GM23338 (cell line): ENCODE results near the gene ZFYVE27. TPM values are rescaled to one million over a fixed set of nuclear protein-coding genes. Genes with fewer than 3 reads are reported as not detected.

Experiments used
- ETS1 ChIP-seq: IDR thresholded peaks from 2 replicates; pipeline ENCODE4 v1.6.1; 2016; ENCODE audit warnings: antibody characterized with exemption
- NANOG ChIP-seq: IDR thresholded peaks from 2 replicates; pipeline ENCODE4 v1.6.1; 2016; ENCODE audit warnings: antibody characterized with exemption, borderline replicate concordance
- ZNF462 ChIP-seq: fragments of 250-450 bp; sonication (Bioruptor Pico); IDR thresholded peaks from 2 replicates; pipeline ENCODE4 v1.5.0; 2020; ENCODE audit warnings: mild to moderate bottlenecking, moderate library complexity
- polyA plus RNA-seq: library from polyadenylated mRNA; unstranded; fragments of >200 nt; fragmentation: Nextera tagmentation; extraction: Ambion mirVana; gene quantifications from 2 replicates; pipeline ENCODE4 v1.2.1, GENCODE V29; 2016
- total RNA-seq: library from RNA; depleted of rRNA; stranded (reverse); fragments of >200 nt; shearing (Covaris generic); gene quantifications from 2 replicates; pipeline ENCODE4 v1.2.3, GENCODE V29; 2014
- TF ChIP-seq, protein P1 (sequence below): IDR thresholded peaks from one replicate; pipeline ENCODE4 v1.6.1; 2018; ENCODE audit warnings: antibody characterized with exemption; ENCODE audit not compliant: unreplicated experiment

The ZFYVE27 gene
- total and polyA plus RNA-seq, 2 experiments from 2014 or later, result 15.0 to 25.8 TPM

- TF ChIP-seq ZNF462 (CRISPR knock-in tag), result no peak
- TF ChIP-seq, protein P1, sequence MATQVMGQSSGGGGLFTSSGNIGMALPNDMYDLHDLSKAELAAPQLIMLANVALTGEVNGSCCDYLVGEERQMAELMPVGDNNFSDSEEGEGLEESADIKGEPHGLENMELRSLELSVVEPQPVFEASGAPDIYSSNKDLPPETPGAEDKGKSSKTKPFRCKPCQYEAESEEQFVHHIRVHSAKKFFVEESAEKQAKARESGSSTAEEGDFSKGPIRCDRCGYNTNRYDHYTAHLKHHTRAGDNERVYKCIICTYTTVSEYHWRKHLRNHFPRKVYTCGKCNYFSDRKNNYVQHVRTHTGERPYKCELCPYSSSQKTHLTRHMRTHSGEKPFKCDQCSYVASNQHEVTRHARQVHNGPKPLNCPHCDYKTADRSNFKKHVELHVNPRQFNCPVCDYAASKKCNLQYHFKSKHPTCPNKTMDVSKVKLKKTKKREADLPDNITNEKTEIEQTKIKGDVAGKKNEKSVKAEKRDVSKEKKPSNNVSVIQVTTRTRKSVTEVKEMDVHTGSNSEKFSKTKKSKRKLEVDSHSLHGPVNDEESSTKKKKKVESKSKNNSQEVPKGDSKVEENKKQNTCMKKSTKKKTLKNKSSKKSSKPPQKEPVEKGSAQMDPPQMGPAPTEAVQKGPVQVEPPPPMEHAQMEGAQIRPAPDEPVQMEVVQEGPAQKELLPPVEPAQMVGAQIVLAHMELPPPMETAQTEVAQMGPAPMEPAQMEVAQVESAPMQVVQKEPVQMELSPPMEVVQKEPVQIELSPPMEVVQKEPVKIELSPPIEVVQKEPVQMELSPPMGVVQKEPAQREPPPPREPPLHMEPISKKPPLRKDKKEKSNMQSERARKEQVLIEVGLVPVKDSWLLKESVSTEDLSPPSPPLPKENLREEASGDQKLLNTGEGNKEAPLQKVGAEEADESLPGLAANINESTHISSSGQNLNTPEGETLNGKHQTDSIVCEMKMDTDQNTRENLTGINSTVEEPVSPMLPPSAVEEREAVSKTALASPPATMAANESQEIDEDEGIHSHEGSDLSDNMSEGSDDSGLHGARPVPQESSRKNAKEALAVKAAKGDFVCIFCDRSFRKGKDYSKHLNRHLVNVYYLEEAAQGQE, result no peak
- no peak for TF ChIP-seq NANOG
- no peak for TF ChIP-seq ETS1
These were observed 2.9 kb upstream of the ZFYVE27 start (continued) for GRCh38 chr10:97734021-97734420.
